B cell (primary cell): ENCODE data around the gene IPO11. TPM values are rescaled to one million over a fixed set of nuclear protein-coding genes. Genes with fewer than 3 reads are reported as not detected.

ENCODE experiments used
- ATAC-seq: fragments of 200-7000 bp; cut with Tn5 transposase; one replicate; pipeline ENCODE4 v1.10.0; 2021; ENCODE audit warnings: low read depth, mild to moderate bottlenecking, moderate number of reproducible peaks, moderate library complexity
- CTCF ChIA-PET: fragments of 350-600 bp; sonication (Branson Sonifier 250); formaldehyde crosslinking; loops from one replicate; lab custom pipeline; 2021; ENCODE audit warnings: antibody characterized with exemption, inconsistent platforms; lab: Charles Lee
- POLR2A ChIA-PET: fragments of 350-600 bp; sonication (Branson Sonifier 250); formaldehyde crosslinking; loops from one replicate; lab custom pipeline; 2021; ENCODE audit warnings: antibody characterized with exemption; lab: Charles Lee
- DNase-seq: peaks from one replicate; pipeline ENCODE4 v3.0.0; 2013
- H2AFZ ChIP-seq: 2 replicates; pipeline ENCODE4 v1.6.1; 2012; ENCODE audit warnings: mild to moderate bottlenecking, low read depth, low read length; ENCODE audit not compliant: insufficient read depth, poor library complexity, severe bottlenecking
- H3K27ac ChIP-seq, 2 donors: 1 replicate in 1 of 2; 2 replicates in 1 of 2; pipeline ENCODE4 v1.5.1; 2012 to 2013; ENCODE audit warnings: low read length in 2 of 2, mild to moderate bottlenecking in 2 of 2, moderate library complexity in 1 of 2
- H3K27me3 ChIP-seq, 4 experiments: fragments of 200-600 bp in 1 of 4; sonication (generic) in 1 of 4; replicated peaks in 1 of 4; 1 replicate in 2 of 4; 2 replicates in 2 of 4; pipeline versions ENCODE4 v1.6.1 to v1.7.0; 2013 to 2016; ENCODE audit warnings: low read length in 3 of 4, mild to moderate bottlenecking in 2 of 4, mixed read lengths in 1 of 4, moderate library complexity in 1 of 4; ENCODE audit not compliant: insufficient read depth in 4 of 4, control insufficient read depth in 3 of 4; ENCODE audit errors: control extremely low read depth in 1 of 4
- H3K36me3 ChIP-seq, 2 experiments: replicated peaks in 1 of 2; 1 replicate in 1 of 2; 2 replicates in 1 of 2; pipeline versions ENCODE4 v1.6.1 to v1.7.1; 2013; ENCODE audit warnings: low read length in 1 of 2; ENCODE audit not compliant: insufficient read depth in 2 of 2, control insufficient read depth in 1 of 2; ENCODE audit errors: control extremely low read depth in 1 of 2, extremely low read depth in 1 of 2
- H3K4me1 ChIP-seq, 2 donors: fragments of 200-600 bp in 1 of 2; sonication (generic) in 1 of 2; 1 replicate in 1 of 2; 2 replicates in 1 of 2; pipeline versions ENCODE4 v1.5.1 to v1.6.1; 2013 to 2017; ENCODE audit warnings: low read length in 2 of 2; ENCODE audit not compliant: control insufficient read depth in 2 of 2, insufficient read depth in 2 of 2
- H3K4me2 ChIP-seq: replicated peaks from 2 replicates; pipeline ENCODE3; 2012; ENCODE audit warnings: mild to moderate bottlenecking, low read depth, low read length; ENCODE audit not compliant: poor library complexity, severe bottlenecking
- H3K4me3 ChIP-seq, 5 experiments: fragments of 200-600 bp in 1 of 5; sonication (generic) in 1 of 5; 1 replicate in 3 of 5; 2 replicates in 2 of 5; pipeline versions ENCODE4 v1.5.1 to v1.7.0; 2011 to 2016; ENCODE audit warnings: low read length in 4 of 5, mild to moderate bottlenecking in 4 of 5, low read depth in 2 of 5, control low read depth in 1 of 5, moderate library complexity in 1 of 5; ENCODE audit not compliant: insufficient read depth in 1 of 5; ENCODE audit errors: control extremely low read depth in 1 of 5, extremely low read depth in 1 of 5
- H3K79me2 ChIP-seq: fragments of 200-600 bp; sonication (generic); one replicate; pipeline ENCODE4 v1.6.0; 2016; ENCODE audit warnings: low read length; ENCODE audit not compliant: control insufficient read depth, insufficient read depth
- H3K9ac ChIP-seq: fragments of 200-600 bp; sonication (generic); 2 replicates; pipeline ENCODE4 v1.6.1; 2017; ENCODE audit warnings: mild to moderate bottlenecking, low read length, moderate library complexity
- H3K9me3 ChIP-seq, 3 donors: one replicate each; pipeline versions ENCODE4 v1.6.1 to v1.7.1; 2013; ENCODE audit warnings: low read length in 2 of 3; ENCODE audit not compliant: control insufficient read depth in 2 of 3, insufficient read depth in 1 of 3; ENCODE audit errors: control extremely low read depth in 1 of 3
- H4K20me1 ChIP-seq: 2 replicates; pipeline ENCODE4 v1.6.0; 2012; ENCODE audit warnings: mild to moderate bottlenecking, low read length; ENCODE audit not compliant: insufficient read depth, control insufficient read depth, poor library complexity, severe bottlenecking
- H3K27ac Mint-ChIP-seq: one replicate; pipeline ENCODE4 v1.8.0; 2021; ENCODE audit warnings: mixed read lengths
- H3K27me3 Mint-ChIP-seq: one replicate; pipeline ENCODE4 v1.8.0; 2021; ENCODE audit warnings: mixed read lengths
- H3K4me1 Mint-ChIP-seq: one replicate; pipeline ENCODE4 v1.8.0; 2021; ENCODE audit warnings: mixed read lengths
- H3K4me3 Mint-ChIP-seq: one replicate; pipeline ENCODE4 v1.8.0; 2021; ENCODE audit warnings: mixed read lengths
- H3K9me3 Mint-ChIP-seq: one replicate; pipeline ENCODE4 v1.8.0; 2022; ENCODE audit warnings: mixed read lengths; ENCODE audit not compliant: insufficient read depth
- CTCF ChIP-seq: fragments of 200-600 bp; IDR thresholded peaks from one replicate; pipeline ENCODE4 v1.8.0; 2022; ENCODE audit warnings: antibody characterized with exemption, mild to moderate bottlenecking
- EZH2 ChIP-seq: IDR thresholded peaks from 2 replicates; pipeline ENCODE4 v1.6.1; 2012; ENCODE audit warnings: borderline replicate concordance, low read depth, mild to moderate bottlenecking, moderate library complexity, low read length; ENCODE audit not compliant: insufficient read depth, poor library complexity, severe bottlenecking
- WGBS: methylation state at CpG from one replicate; pipeline ENCODE4 v1.1.5; 2013; ENCODE audit warnings: missing lambda C conversion rate; ENCODE audit not compliant: insufficient coverage; 5-methylcytosine and 5-hydroxymethylcytosine counted together
- intact Hi-C: fragments of 100-400 bp; cut with micrococcal nuclease; formaldehyde crosslinking; loops from one replicate; pipeline ENCODE4 v1.10.0; 2022
- polyA plus RNA-seq: library from polyadenylated mRNA; depleted of rRNA; stranded (reverse); fragments of >200 nt; gene quantifications from 2 replicates; pipeline ENCODE4 v1.2.3, GENCODE V29; 2012
- total RNA-seq, 2 donors: library from RNA; stranded (reverse); fragments of 120-200 nt in 1 of 2; gene quantifications; 1 replicate in 1 of 2; 2 replicates in 1 of 2; pipeline versions ENCODE4 v1.2.3 to v1.2.4, GENCODE V29; 2013 to 2022

Gene IPO11
- total and polyA plus RNA-seq, 2 donors (not counting 1 experiment from before 2014, with no cell fraction given), result 3.8 to 37.4 TPM

GRCh38 chr5:62568143-62568542 lies 155.6 kb downstream of the IPO11 start:
- Histone ChIP-seq H3K4me3 (no peak overlapping the region), H3K4me2 (no peak overlapping the region), H3K79me2 (peaks cover 4% of the 10 kb centered on the region), H3K9ac (no peak overlapping the region), H4K20me1 (no peaks in the 10 kb centered on the region), H3K9me3 (peaks cover 0 to 29% (median 14%) of the 10 kb centered on the region in 3 donors), H3K36me3 (peaks cover 0 to 14% of the 10 kb centered on the region in 2 experiments), H3K27me3 (no peaks in the 10 kb centered on the region), H3K4me1 (no peaks in the 10 kb centered on the region), H2AFZ (no peak overlapping the region), H3K27ac (no peak overlapping the region)
- H3K9me3 Mint-ChIP-seq, result peaks cover 3% of the 10 kb centered on the region
- H3K27me3 Mint-ChIP-seq, result no peaks in the 10 kb centered on the region
- ChIA-PET POLR2A (no interaction called here), CTCF (no interaction called here)
- no peak overlapping the region for H3K27ac Mint-ChIP-seq
- WGBS, result no CpG with 5 or more reads among the region's 4 CpGs
- no peak for ATAC-seq
- DNase-seq, result no peak
- intact Hi-C loops, result no loop called here
- no peak overlapping the region for H3K4me3 Mint-ChIP-seq
- H3K4me1 Mint-ChIP-seq, result peaks cover 3% of the 10 kb centered on the region
- no peak for TF ChIP-seq CTCF
- no peak for TF ChIP-seq EZH2

- Histone ChIP-seq H3K27me3 (no peaks in the 10 kb centered on the region), H3K4me3 (no peak overlapping the region), H2AFZ (no peak overlapping the region), H3K4me1 (no peaks in the 10 kb centered on the region), H3K4me2 (no peak overlapping the region), H3K27ac (no peak overlapping the region), H3K9me3 (peaks cover 0 to 29% (median 14%) of the 10 kb centered on the region in 3 donors), H3K36me3 (peaks cover 2 to 14% of the 10 kb centered on the region in 2 experiments), H4K20me1 (no peaks in the 10 kb centered on the region), H3K9ac (no peak overlapping the region), H3K79me2 (peaks cover 4% of the 10 kb centered on the region)
- no peak overlapping the region for H3K4me3 Mint-ChIP-seq
- peaks cover 4% of the 10 kb centered on the region for H3K4me1 Mint-ChIP-seq
- ChIA-PET POLR2A (no interaction called here), CTCF (no interaction called here)
- no peaks in the 10 kb centered on the region for H3K27me3 Mint-ChIP-seq
- WGBS, result no CpG with 5 or more reads among the region's 2 CpGs
- no peak overlapping the region for H3K27ac Mint-ChIP-seq
- TF ChIP-seq CTCF (no peak), EZH2 (no peak)
- ATAC-seq (no peak), DNase-seq (no peak)
- peaks cover 3% of the 10 kb centered on the region for H3K9me3 Mint-ChIP-seq
- intact Hi-C loops, result no loop called here
Measured at GRCh38 chr5:62568800-62569432, 156.4 kb downstream of the IPO11 start.
